Epithelial cell of alveolus of lung (primary cell): ENCODE results near the gene QSOX1. TPM values are rescaled to one million over a fixed set of nuclear protein-coding genes. Genes with fewer than 3 reads are reported as not detected.

ENCODE experiments used
- total RNA-seq: library from RNA; depleted of rRNA; stranded (reverse); fragments of >200 nt; gene quantifications from 2 replicates; pipeline ENCODE4 v1.2.1, GENCODE V29; 2015

QSOX1 gene
- 541 and 1,612 TPM in 2 replicates for total RNA-seq

GRCh38 chr1:180154325-180155181 is at the start of gene QSOX1:
Gene QSOX1, plus strand, starts transcription at chr1:180154869. Its CDS starts 39 bp downstream, at chr1:180154908.

GRCh38 chr1:180229483-180230415 is 75.1 kb downstream of the QSOX1 start, which contains the start of gene LHX4:
Gene LHX4, plus strand, starts transcription at chr1:180230264. Its CDS starts 266 bp downstream, at chr1:180230530.

Other genes starting within 250 kb of the QSOX1 start
- gene CEP350, start 200.1 kb upstream of the QSOX1 start, total RNA-seq = 25.6 and 39.2 TPM in 2 replicates
- not detected in 2 replicates for gene LHX4, start 75.4 kb downstream of the QSOX1 start, total RNA-seq